H1 (cell line): ENCODE data around the gene LYZL4. TPM values are rescaled to one million over a fixed set of nuclear protein-coding genes. Genes with fewer than 3 reads are reported as not detected.

Source experiments
- CHD7 ChIP-seq: fragments of 300-600 bp; sonication (generic); IDR thresholded peaks from 2 replicates; pipeline ENCODE4 v1.7.1; 2012; ENCODE audit warnings: low read length, moderate library complexity, mild to moderate bottlenecking, inconsistent platforms; ENCODE audit not compliant: insufficient replicate concordance
- JUN ChIP-seq: IDR thresholded peaks from 2 replicates; pipeline ENCODE4 v1.6.1; 2011; ENCODE audit warnings: low read depth, mild to moderate bottlenecking, improper control_type of control experiment, low read length
- KDM4A ChIP-seq: IDR thresholded peaks from one replicate; pipeline ENCODE4 v1.7.1; 2012; ENCODE audit warnings: low read depth, mild to moderate bottlenecking, moderate library complexity, low read length, inconsistent platforms; ENCODE audit not compliant: severe bottlenecking
- POLR2A ChIP-seq, 2 experiments: IDR thresholded peaks; 1 replicate in 1 of 2; 2 replicates in 1 of 2; pipeline ENCODE4 v1.6.1; 2011; ENCODE audit warnings: low read depth in 2 of 2, low read length in 2 of 2, mild to moderate bottlenecking in 2 of 2; ENCODE audit errors: control extremely low read depth in 1 of 2
- RNF2 ChIP-seq: fragments of 200-900, 300-1000 bp; sonication (generic); IDR thresholded peaks from 2 replicates; pipeline ENCODE4 v1.7.1; 2016; ENCODE audit warnings: borderline replicate concordance, low read depth, mild to moderate bottlenecking, antibody characterized with exemption, low read length; ENCODE audit not compliant: poor library complexity, severe bottlenecking; ENCODE audit errors: missing control alignments
- polyA plus RNA-seq, 7 experiments: library from polyadenylated mRNA; depleted of rRNA in 3 of 7; stranded (reverse) in 5 of 7; unstranded in 2 of 7; fragments of >200 nt in 5 of 7; fragments of 200-250 nt in 2 of 7; gene quantifications; 1 replicate in 5 of 7; 2 replicates in 1 of 7; 4 replicates in 1 of 7; pipeline versions ENCODE4 v1.2.1 to v1.2.3, GENCODE V29; 2011 to 2013; ENCODE audit warnings: missing spikeins in 2 of 7, mixed read lengths in 2 of 7
- total RNA-seq: library from RNA; stranded (reverse); fragmentation: NEBNext Ultra II Directional; extraction: Animal tissue kit (Norgen Biotek cat#: 25700); gene quantifications from 2 replicates; pipeline ENCODE4 v1.2.1, GENCODE V29; 2021

Gene LYZL4
- total and polyA plus RNA-seq, 2 of the 8 experiments (the other 6 are each of a cell fraction or from before 2014, with no cell fraction given): not detected

GRCh38 chr3:42410370-42411131 is at the start of gene LYZL4 (continued):
- TF ChIP-seq KDM4A (no peak), CHD7 (no peak), RNF2 (no peak), POLR2A (IDR thresholded peaks at IDR 0.05; ENCODE audit: control extremely low read depth in 1 of 2, low read depth in 2 of 2, low read length in 2 of 2) (no peak), JUN (no peak)
- TF ChIP-seq, all 59 proteins: peak for 0
